ENCODE measurements around the gene CREBRF. TPM values are rescaled to one million over a fixed set of nuclear protein-coding genes. Genes with fewer than 3 reads are reported as not detected.

The CREBRF gene
- total and polyA plus RNA-seq, 4 donors, result 2.0 to 12.0 (median 7.7) TPM

DNA sequence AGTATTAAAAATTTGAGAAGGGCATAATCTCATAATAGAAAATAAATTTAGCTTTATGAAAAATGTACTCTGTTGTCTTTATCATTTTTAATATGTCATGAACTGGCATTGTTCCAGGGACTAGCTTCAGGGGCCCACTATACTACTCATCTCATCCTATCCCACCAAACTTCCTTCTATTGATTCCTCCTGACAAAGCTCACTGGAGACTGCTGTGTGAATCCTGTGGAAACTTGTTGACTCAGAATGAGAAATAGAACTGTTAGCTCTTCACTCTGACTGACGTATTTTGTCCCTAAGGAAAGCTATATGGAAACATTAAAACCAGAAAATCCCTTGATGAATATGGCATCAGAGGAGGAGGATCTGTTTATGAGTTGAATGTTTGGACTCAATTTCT lies 58.4 kb downstream of the CREBRF start (continued):
- TF ChIP-seq, protein P1, sequence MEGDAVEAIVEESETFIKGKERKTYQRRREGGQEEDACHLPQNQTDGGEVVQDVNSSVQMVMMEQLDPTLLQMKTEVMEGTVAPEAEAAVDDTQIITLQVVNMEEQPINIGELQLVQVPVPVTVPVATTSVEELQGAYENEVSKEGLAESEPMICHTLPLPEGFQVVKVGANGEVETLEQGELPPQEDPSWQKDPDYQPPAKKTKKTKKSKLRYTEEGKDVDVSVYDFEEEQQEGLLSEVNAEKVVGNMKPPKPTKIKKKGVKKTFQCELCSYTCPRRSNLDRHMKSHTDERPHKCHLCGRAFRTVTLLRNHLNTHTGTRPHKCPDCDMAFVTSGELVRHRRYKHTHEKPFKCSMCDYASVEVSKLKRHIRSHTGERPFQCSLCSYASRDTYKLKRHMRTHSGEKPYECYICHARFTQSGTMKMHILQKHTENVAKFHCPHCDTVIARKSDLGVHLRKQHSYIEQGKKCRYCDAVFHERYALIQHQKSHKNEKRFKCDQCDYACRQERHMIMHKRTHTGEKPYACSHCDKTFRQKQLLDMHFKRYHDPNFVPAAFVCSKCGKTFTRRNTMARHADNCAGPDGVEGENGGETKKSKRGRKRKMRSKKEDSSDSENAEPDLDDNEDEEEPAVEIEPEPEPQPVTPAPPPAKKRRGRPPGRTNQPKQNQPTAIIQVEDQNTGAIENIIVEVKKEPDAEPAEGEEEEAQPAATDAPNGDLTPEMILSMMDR (IDR thresholded peaks at IDR 0.05; ENCODE audit: low read depth, low read length, missing input control), result no peak
- no peak for TF ChIP-seq SP1 (IDR thresholded peaks at IDR 0.05)
- TF ChIP-seq FOXA2 (IDR thresholded peaks at IDR 0.05), result no peak
- no peak for TF ChIP-seq JUND (IDR thresholded peaks at IDR 0.05)

DNA sequence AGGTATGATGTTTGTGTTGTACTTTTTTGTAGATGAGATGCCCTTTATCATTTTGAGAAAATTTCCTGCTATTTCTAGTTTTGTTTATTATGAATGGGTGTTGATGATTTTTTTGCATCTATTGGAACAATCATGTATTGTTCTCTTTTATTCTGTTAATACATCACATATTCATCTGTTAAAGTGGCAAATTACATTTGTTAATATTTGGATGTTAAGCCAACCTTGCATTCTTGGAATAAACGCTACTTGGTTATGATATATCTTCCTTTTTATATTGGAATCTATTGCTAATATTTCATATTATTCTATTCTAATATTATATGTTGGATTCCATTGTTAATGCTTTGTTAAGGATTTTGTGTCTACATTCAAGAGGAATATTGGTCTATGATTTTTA lies 63.6 kb downstream of the CREBRF start:
- Histone ChIP-seq H3K9me3 (ENCODE audit: control insufficient read depth in 4 of 4, low read length in 3 of 4) (no peaks in the 10 kb centered on the region), H3K9ac (ENCODE audit: low read depth in 1 of 2, low read length in 2 of 2) (no peak overlapping the region), H3K27ac (ENCODE audit: low read depth in 1 of 2, low read length in 2 of 2) (no peak overlapping the region), H3K4me3 (ENCODE audit: low read depth in 1 of 3, low read length in 3 of 3) (no peak overlapping the region), H3K27me3 (ENCODE audit: control insufficient read depth in 4 of 4, insufficient read depth in 4 of 4, low read length in 3 of 4) (no peaks in the 10 kb centered on the region), H3K36me3 (ENCODE audit: control insufficient read depth in 4 of 4, insufficient read depth in 3 of 4, low read depth in 1 of 4, low read length in 3 of 4) (peaks cover 1 to 20% (median 15%) of the 10 kb centered on the region in 4 donors), H3K4me1 (ENCODE audit: control insufficient read depth in 4 of 4, insufficient read depth in 4 of 4, low read length in 3 of 4) (peaks cover 0 to 4% (median 1%) of the 10 kb centered on the region in 4 donors)
- no peak for DNase-seq (ENCODE audit: low spot score)
- TF ChIP-seq RXRA (IDR thresholded peaks at IDR 0.05) (no peak), HNF4G (IDR thresholded peaks at IDR 0.05) (no peak), FOXA1 (IDR thresholded peaks at IDR 0.05) (no peak)
- WGBS, result 95% methylated on average over 1 of the region's 1 CpG

DNA sequence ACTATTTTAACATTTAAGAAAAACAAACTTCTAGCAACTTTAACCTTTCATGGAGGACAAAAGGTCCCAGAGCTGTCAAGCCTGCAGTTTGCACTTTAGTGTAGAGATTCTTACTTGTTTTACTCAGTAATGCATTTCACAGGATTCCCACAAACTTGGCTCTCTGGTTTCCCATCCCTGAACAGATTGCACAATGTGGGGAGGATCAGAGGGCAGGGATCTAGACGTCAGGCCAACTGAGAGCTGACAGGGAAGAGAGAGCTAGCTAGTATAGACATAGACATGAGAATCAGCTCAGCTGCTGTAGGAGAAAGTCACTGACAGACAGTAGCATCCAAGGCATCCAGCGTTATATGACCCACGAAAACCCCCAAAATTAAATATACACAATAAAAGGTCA lies 67.3 kb downstream of the CREBRF start:
- TF ChIP-seq, protein P2, sequence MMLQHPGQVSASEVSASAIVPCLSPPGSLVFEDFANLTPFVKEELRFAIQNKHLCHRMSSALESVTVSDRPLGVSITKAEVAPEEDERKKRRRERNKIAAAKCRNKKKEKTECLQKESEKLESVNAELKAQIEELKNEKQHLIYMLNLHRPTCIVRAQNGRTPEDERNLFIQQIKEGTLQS (IDR thresholded peaks at IDR 0.05), result no peak
- peak; percentile 21 for TF ChIP-seq HNF4G (IDR thresholded peaks at IDR 0.05)
- no peak for TF ChIP-seq GABPA (IDR thresholded peaks at IDR 0.05 in 1 of 2, conservative IDR thresholded peaks at IDR 0.05 in 1 of 2)
- TF ChIP-seq, protein P3, sequence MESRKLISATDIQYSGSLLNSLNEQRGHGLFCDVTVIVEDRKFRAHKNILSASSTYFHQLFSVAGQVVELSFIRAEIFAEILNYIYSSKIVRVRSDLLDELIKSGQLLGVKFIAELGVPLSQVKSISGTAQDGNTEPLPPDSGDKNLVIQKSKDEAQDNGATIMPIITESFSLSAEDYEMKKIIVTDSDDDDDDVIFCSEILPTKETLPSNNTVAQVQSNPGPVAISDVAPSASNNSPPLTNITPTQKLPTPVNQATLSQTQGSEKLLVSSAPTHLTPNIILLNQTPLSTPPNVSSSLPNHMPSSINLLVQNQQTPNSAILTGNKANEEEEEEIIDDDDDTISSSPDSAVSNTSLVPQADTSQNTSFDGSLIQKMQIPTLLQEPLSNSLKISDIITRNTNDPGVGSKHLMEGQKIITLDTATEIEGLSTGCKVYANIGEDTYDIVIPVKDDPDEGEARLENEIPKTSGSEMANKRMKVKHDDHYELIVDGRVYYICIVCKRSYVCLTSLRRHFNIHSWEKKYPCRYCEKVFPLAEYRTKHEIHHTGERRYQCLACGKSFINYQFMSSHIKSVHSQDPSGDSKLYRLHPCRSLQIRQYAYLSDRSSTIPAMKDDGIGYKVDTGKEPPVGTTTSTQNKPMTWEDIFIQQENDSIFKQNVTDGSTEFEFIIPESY (IDR thresholded peaks at IDR 0.05), result no peak
- TF ChIP-seq NR2F2 (IDR thresholded peaks at IDR 0.05), result no peak
- TF ChIP-seq YY1 (IDR thresholded peaks at IDR 0.05), result no peak
- TF ChIP-seq RAD21 (IDR thresholded peaks at IDR 0.05), result peak; percentile 25 to 46
- no peak for TF ChIP-seq EGR1 (IDR thresholded peaks at IDR 0.05; ENCODE audit: low read depth in 2 of 2)
- peak; percentile 44 to 49 for TF ChIP-seq RXRA (IDR thresholded peaks at IDR 0.05)
- peak; percentile 29 for TF ChIP-seq SP1 (IDR thresholded peaks at IDR 0.05)
- TF ChIP-seq HNF4A (conservative IDR thresholded peaks at IDR 0.05), result peak; percentile 72 to 73
- no peak for TF ChIP-seq FOXA1 (IDR thresholded peaks at IDR 0.05)
- no peak for TF ChIP-seq TAF1 (conservative IDR thresholded peaks at IDR 0.05)
- TF ChIP-seq, protein P1 (IDR thresholded peaks at IDR 0.05; ENCODE audit: low read depth, low read length, missing input control), result no peak
- TF ChIP-seq, protein P4, sequence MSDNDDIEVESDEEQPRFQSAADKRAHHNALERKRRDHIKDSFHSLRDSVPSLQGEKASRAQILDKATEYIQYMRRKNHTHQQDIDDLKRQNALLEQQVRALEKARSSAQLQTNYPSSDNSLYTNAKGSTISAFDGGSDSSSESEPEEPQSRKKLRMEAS (IDR thresholded peaks at IDR 0.05), result peak; percentile 27
- TF ChIP-seq JUND (IDR thresholded peaks at IDR 0.05), result no peak
- no peak for TF ChIP-seq FOXA2 (IDR thresholded peaks at IDR 0.05)
- TF ChIP-seq, protein P5, sequence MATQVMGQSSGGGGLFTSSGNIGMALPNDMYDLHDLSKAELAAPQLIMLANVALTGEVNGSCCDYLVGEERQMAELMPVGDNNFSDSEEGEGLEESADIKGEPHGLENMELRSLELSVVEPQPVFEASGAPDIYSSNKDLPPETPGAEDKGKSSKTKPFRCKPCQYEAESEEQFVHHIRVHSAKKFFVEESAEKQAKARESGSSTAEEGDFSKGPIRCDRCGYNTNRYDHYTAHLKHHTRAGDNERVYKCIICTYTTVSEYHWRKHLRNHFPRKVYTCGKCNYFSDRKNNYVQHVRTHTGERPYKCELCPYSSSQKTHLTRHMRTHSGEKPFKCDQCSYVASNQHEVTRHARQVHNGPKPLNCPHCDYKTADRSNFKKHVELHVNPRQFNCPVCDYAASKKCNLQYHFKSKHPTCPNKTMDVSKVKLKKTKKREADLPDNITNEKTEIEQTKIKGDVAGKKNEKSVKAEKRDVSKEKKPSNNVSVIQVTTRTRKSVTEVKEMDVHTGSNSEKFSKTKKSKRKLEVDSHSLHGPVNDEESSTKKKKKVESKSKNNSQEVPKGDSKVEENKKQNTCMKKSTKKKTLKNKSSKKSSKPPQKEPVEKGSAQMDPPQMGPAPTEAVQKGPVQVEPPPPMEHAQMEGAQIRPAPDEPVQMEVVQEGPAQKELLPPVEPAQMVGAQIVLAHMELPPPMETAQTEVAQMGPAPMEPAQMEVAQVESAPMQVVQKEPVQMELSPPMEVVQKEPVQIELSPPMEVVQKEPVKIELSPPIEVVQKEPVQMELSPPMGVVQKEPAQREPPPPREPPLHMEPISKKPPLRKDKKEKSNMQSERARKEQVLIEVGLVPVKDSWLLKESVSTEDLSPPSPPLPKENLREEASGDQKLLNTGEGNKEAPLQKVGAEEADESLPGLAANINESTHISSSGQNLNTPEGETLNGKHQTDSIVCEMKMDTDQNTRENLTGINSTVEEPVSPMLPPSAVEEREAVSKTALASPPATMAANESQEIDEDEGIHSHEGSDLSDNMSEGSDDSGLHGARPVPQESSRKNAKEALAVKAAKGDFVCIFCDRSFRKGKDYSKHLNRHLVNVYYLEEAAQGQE (IDR thresholded peaks at IDR 0.05), result no peak
- Histone ChIP-seq H3K4me1 (ENCODE audit: control insufficient read depth in 4 of 4, insufficient read depth in 4 of 4, low read length in 3 of 4) (peaks cover 0 to 4% (median 1%) of the 10 kb centered on the region in 4 donors), H3K9me3 (ENCODE audit: control insufficient read depth in 4 of 4, low read length in 3 of 4) (no peaks in the 10 kb centered on the region), H3K27ac (ENCODE audit: low read depth in 1 of 2, low read length in 2 of 2) (no peak overlapping the region), H3K36me3 (ENCODE audit: control insufficient read depth in 4 of 4, insufficient read depth in 3 of 4, low read depth in 1 of 4, low read length in 3 of 4) (peaks cover 1 to 19% (median 14%) of the 10 kb centered on the region in 4 donors), H3K9ac (ENCODE audit: low read depth in 1 of 2, low read length in 2 of 2) (peak overlapping the region in 1 of 2 donors; percentile 22), H3K27me3 (ENCODE audit: control insufficient read depth in 4 of 4, insufficient read depth in 4 of 4, low read length in 3 of 4) (no peaks in the 10 kb centered on the region), H3K4me3 (ENCODE audit: low read depth in 1 of 3, low read length in 3 of 3) (no peak overlapping the region)
- no peak for DNase-seq (ENCODE audit: low spot score)
- 61% methylated on average over 3 of the region's 3 CpGs for WGBS
